HFF-Myc (cell line): ENCODE results near the gene PRPF19.
A peak's percentile ranks its signal among the peaks of the same experiment; 100 is the strongest.

Experiments used
- DNase-seq: peaks from one replicate; pipeline ENCODE4 v3.0.0-alpha.2; 2011; ENCODE audit warnings: low read depth; ENCODE audit errors: extremely low read depth
- H3K4me3 ChIP-seq: replicated peaks from 2 replicates; pipeline ENCODE4 v1.5.1; 2011; ENCODE audit warnings: low read depth, mild to moderate bottlenecking, control low read depth, low read length
- CTCF ChIP-seq: IDR thresholded peaks from 2 replicates; pipeline ENCODE4 v1.5.1; 2012; ENCODE audit warnings: mild to moderate bottlenecking, low read depth, low read length, control low read depth; ENCODE audit errors: missing control alignments

Gene PRPF19

GRCh38 chr11:60878245-60879101, 27.9 kb downstream of the PRPF19 start:
- DNase-seq = no peak
- no peak overlapping the region for H3K4me3 ChIP-seq
- TF ChIP-seq CTCF = no peak

- no peak for DNase-seq
- H3K4me3 ChIP-seq = no peak overlapping the region
- TF ChIP-seq CTCF = no peak
These were observed 30.3 kb downstream of the PRPF19 start for GRCh38 chr11:60876168-60876485.

GRCh38 chr11:60875366-60876167, 30.8 kb downstream of the PRPF19 start:
- H3K4me3 ChIP-seq = no peak overlapping the region
- no peak for TF ChIP-seq CTCF
- DNase-seq = no peak

GRCh38 chr11:60874421-60875365, 31.7 kb downstream of the PRPF19 start:
- no peak for DNase-seq
- no peak for TF ChIP-seq CTCF
- H3K4me3 ChIP-seq = no peak overlapping the region

- TF ChIP-seq CTCF = no peak
- no peak for DNase-seq
- H3K4me3 ChIP-seq = no peak overlapping the region
These were observed 32.9 kb downstream of the PRPF19 start for GRCh38 chr11:60873533-60873932.

- no peak for TF ChIP-seq CTCF
- peak; percentile 47 for DNase-seq
- H3K4me3 ChIP-seq = no peak overlapping the region
These were observed 33.3 kb downstream of the PRPF19 start for GRCh38 chr11:60872961-60873524.
